GM19452 (cell line): Measurements from ENCODE around the gene STK24.
"Not testable (repeated sequence)": the region's sequence is repeated elsewhere in the genome, so short reads cannot be mapped to it uniquely, and the experiment has no call there.

Source experiments
- ATAC-seq: cut with Tn5 transposase; IDR thresholded peaks from one replicate; pipeline ENCODE4 v1.9.1; 2021; ENCODE audit not compliant: unreplicated experiment

Gene STK24

DNA sequence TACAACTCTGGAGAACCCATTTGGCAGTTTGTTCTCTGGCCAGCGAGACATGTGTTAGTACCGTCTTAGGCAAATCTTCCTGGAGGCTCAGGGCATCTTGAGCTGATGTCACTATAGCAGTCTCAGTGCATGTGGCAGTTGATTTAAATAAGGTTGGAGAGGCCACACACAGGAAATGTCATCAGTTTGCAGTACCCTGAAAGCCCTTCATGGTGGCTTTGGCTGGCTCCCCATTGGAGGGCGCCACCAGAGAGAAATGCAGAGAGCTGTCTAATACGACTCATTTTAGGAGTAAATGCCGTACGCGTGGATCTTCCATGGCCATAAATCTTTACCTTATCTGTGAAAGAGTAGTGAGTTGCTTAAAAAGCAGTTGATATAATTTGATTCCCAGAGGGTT is 163.1 kb downstream of the STK24 start:
- no peak for ATAC-seq

GRCh38 chr13:98413278-98413677 is 163.6 kb downstream of the STK24 start:
- not testable (repeated sequence) for ATAC-seq

GRCh38 chr13:98411617-98412265 is 165.2 kb downstream of the STK24 start:
- no peak for ATAC-seq

DNA sequence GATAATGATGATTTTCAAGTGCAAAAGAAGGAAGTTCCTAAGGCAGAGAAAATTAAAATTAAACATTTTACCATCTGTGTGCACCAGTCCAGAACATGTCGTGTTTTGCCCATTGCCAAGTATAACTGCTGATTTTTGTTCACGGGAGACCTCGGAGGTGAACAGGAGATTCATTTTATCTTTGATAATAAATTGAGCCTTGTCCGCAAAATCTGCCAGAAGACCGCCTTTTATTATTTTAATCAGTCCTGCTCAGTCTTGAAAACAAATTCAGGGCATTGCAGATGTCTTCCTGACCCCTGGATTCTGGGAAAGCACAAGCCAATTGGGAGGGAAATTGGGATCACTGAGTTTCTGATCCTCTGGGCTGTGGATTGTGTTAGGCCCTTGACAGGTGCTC is 165.9 kb downstream of the STK24 start:
- no peak for ATAC-seq

DNA sequence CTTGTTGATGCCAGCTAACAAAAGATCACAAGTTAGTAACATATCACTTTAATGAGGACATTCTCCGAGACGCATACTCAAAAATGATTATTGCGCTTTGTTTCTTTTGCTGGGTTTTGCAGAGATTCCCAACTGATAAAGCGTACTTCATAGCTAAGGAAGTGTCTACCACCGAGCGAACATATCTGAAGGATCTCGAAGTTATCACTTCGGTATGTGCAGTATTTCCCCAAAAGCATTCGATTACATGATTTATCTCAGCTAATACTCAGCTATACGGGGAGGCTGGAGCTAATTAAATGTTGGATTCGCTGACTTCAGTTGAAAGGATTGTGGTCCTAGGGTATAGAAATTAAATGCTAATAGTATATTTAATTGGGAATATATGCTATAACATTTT is 166.3 kb downstream of the STK24 start:
- no peak for ATAC-seq

GRCh38 chr13:98409281-98409680 is 167.6 kb downstream of the STK24 start:
- ATAC-seq: no peak

GRCh38 chr13:98407575-98407974 is 169.3 kb downstream of the STK24 start:
- ATAC-seq: no peak

GRCh38 chr13:98406971-98407370 is 169.9 kb downstream of the STK24 start:
- ATAC-seq: no peak

- no peak for ATAC-seq
Observed at GRCh38 chr13:98406427-98406826, 170.5 kb downstream of the STK24 start.

- no peak for ATAC-seq
Observed at GRCh38 chr13:98405690-98406344, 171.1 kb downstream of the STK24 start.

- no peak for ATAC-seq
Observed at GRCh38 chr13:98405107-98405571, 171.8 kb downstream of the STK24 start.

DNA sequence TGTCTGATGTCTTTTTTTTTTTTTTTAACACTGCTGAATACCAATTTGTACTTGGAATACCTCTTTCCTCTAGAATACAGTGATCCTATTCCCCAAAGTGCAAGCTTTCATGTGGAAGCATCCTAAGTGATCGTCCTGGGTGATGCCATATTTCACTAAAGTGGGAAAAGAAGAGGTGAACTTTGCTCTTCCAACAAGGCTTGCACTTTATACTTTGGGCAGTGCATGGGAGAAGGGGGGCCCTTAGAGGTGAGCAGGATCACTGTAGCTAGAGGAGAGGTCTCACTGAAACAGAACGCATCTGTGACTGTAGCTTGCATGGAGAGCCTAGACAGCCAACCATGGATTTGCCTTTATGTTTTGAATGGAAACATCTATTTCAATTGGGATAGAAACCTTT is 173.8 kb downstream of the STK24 start:
- no peak for ATAC-seq

GRCh38 chr13:98401934-98402333 is 175.0 kb downstream of the STK24 start:
- no peak for ATAC-seq

DNA sequence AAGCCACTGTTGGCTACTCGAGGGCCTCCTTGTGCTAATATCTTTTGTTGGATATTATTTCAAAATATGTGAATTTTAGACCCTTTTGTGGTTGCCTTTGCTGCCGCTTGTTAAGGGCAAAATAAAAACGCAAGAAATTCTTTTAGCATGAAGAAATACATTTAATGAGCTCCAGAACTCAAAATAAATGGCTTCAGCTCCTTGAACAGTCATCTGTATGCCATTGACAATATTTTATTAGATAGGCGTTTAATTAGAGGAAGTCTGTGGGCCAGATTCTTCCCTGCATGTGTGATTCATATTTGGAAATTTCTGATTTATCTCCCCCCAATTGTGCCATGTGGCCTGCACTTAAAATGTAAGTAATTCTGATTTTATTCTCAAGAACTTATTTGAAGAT is 177.2 kb downstream of the STK24 start:
- no peak for ATAC-seq

DNA sequence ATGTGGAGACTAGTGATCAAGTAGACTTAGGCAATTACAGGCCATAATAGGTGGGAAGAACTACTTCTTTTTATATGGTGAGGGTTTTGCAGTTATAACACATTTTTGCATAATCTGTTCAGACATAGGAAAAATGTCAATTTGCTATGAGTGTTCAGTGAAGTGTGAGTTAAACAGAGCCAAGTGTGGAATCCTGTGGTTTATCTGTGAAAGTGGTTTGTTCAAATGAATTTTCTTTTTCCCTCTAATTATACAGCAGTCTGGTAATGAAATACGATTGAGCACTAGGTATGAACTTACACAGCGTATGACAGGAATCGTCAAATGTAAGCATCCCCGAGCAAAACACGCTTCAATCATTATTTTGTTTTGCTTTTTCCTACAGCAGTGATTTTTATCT is 178.3 kb downstream of the STK24 start:
- no peak for ATAC-seq

GRCh38 chr13:98397861-98398260 is 179.0 kb downstream of the STK24 start:
- ATAC-seq: no peak

GRCh38 chr13:98397221-98397620 is 179.7 kb downstream of the STK24 start:
- no peak for ATAC-seq

DNA sequence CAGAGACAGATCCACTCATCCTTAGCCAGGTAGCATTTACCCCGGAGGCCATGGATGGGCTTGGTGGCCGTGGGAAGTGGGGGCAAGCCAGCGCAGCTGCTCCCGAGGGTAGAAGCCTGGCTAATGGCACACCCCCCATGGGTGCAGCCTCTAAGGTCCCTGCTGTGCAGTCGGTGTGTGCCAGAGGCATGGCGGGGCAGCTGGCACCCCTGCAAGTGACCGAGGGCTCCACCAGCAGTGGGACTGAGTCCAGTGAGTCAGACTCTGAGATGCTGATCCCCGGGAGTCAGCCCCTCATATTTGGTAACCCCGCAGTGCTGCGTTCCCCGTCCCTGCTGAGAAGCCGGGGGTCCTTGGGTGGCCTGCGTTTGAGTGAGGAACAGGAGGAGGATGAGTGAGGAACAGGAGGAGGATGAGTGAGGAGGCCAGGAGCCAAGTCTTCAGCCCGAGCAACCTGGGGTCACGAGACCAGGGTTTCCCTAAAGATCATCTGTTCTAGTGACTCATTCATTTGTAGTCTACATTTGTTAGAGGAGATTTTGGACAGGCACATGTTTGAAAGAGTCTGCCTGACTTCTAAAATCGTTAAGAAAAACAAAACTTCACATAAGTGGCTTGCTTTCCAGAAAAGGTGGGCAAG is 180.7 kb downstream of the STK24 start:
- ATAC-seq: no peak
